Psoas muscle (tissue), 8 donors: Measurements from ENCODE around the gene C14orf119. TPM values are rescaled to one million over a fixed set of nuclear protein-coding genes. Genes with fewer than 3 reads are reported as not detected.

Source experiments
- ATAC-seq, 4 donors: fragments of 200-7000 bp; cut with Tn5 transposase; one replicate each; pipeline ENCODE4 v1.9.1; 2020; ENCODE audit warnings: moderate library complexity in 3 of 4, mild to moderate bottlenecking in 2 of 4
- DNase-seq, 2 donors: peaks; one replicate each; pipeline ENCODE4 v3.0.0-alpha.2; 2020
- H3K27ac ChIP-seq: fragments of 200-600 bp; one replicate; pipeline ENCODE4 v1.8.0; 2022
- H3K27me3 ChIP-seq, 3 donors: fragments of 200-600 bp in 1 of 3; one replicate each; pipeline versions ENCODE4 v1.6.1 to v1.8.0; 2013 to 2022; ENCODE audit warnings: low read length in 2 of 3, mild to moderate bottlenecking in 2 of 3, moderate library complexity in 1 of 3; ENCODE audit not compliant: insufficient read depth in 3 of 3
- H3K36me3 ChIP-seq, 2 donors: fragments of 200-600 bp in 1 of 2; one replicate each; pipeline versions ENCODE4 v1.6.1 to v1.8.0; 2013 to 2022; ENCODE audit warnings: low read depth in 1 of 2, mild to moderate bottlenecking in 1 of 2, moderate library complexity in 1 of 2; ENCODE audit not compliant: insufficient read depth in 1 of 2
- H3K4me1 ChIP-seq: fragments of 200-600 bp; one replicate; pipeline ENCODE4 v1.8.0; 2022
- H3K4me3 ChIP-seq: fragments of 200-600 bp; one replicate; pipeline ENCODE4 v1.8.0; 2022; ENCODE audit warnings: mild to moderate bottlenecking
- H3K9me3 ChIP-seq: fragments of 200-600 bp; one replicate; pipeline ENCODE4 v1.8.0; 2022
- WGBS, 3 donors: extraction: QIAGEN DNeasy Blood & Tissue Kit; methylation state at CpG; one replicate each; pipeline versions ENCODE4 v1.1.6 to v1.1.7; 2013; 5-methylcytosine and 5-hydroxymethylcytosine counted together
- intact Hi-C, 2 donors: fragments of 100-400 bp; cut with DNase I; formaldehyde crosslinking; loops; one replicate each; pipeline versions ENCODE4 v1.11.0 to v1.14.2; 2022
- polyA plus RNA-seq, 3 donors: library from polyadenylated mRNA; stranded (reverse); fragments of 200-250 nt; gene quantifications; one replicate each; pipeline ENCODE4 v1.2.3, GENCODE V29; 2013
- total RNA-seq, 4 donors: library from RNA; stranded (reverse); fragmentation: NEBNext Ultra II Directional in 2 of 4; extraction: Animal tissue kit (Norgen Biotek cat#: 25700) in 2 of 4; gene quantifications; one replicate each; pipeline versions ENCODE4 v1.2.1 to v1.2.4, GENCODE V29; 2021 to 2023
- TF ChIP-seq, protein P1 (sequence below): fragments of 200-600 bp; IDR thresholded peaks from one replicate; pipeline ENCODE4 v1.8.0; 2022; ENCODE audit warnings: antibody characterized with exemption
- donor health status: healthy with polysubstance abuse.
- donor health status: DM: no; HTN: no; CAD: no; lungs with moderate emphysema.
- donor health status: Bipolar disorder and iron deficiency.
- donor health status: healthy.
- donor health status: DM: yes; HTN: yes; CAD: no.
- donor health status: DM: no; HTN: no; CAD: no.
- donor health status: DM: no; HTN: no; CAD: no.
- donor health status: DM: yes; HTN: yes; CAD: no.

C14orf119 gene
- total and polyA plus RNA-seq, 7 donors, result 23.2 to 65.3 (median 28.8) TPM

DNA sequence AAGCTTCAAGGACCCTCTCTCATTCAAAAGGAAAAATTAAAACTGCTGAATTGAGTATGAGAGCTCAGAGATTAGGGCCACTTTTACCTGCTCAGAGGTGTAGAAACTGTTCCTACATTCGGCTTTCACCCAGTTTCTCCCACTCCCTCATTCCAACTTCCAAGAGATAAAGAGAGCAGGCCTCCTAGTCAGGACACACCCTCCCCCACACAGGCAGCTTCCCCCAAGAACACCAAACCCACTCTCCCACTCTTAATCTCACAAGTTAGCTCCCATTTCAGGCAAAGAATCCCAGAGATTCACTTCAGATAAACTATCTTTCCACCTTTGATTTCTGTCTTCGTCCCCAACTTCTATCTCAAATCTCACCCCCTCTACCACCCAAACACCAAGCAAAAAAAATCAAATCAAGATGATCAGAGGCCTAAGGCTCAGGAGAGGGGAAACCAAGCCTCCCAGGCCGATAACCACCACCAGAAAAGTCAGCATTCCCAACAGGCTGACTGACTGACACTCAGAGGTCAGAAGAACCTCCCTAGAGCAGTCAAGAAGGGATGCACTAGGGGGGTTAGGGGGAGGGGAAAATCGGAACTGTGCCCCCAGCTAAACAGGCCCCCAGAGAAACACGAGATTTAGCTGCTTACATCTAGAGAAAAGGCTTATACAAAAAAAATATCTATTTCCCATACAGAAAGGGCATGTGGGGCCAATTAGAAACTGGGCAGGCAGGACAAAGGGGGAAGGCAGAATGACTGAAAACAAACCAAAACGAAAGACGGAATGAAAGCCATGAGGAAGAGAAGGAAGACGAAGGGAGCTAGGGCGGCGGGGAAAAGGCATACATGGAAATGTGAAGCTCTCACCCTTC, 24.8 kb upstream of the C14orf119 start:
- peaks cover 39% of the 10 kb centered on the region for H3K4me1 ChIP-seq
- WGBS, 3 donors, result 10 to 14% (median 12%) methylated on average over 10 of the region's 10 CpGs
- DNase-seq (no peak), ATAC-seq (no peak)
- TF ChIP-seq, protein P1, sequence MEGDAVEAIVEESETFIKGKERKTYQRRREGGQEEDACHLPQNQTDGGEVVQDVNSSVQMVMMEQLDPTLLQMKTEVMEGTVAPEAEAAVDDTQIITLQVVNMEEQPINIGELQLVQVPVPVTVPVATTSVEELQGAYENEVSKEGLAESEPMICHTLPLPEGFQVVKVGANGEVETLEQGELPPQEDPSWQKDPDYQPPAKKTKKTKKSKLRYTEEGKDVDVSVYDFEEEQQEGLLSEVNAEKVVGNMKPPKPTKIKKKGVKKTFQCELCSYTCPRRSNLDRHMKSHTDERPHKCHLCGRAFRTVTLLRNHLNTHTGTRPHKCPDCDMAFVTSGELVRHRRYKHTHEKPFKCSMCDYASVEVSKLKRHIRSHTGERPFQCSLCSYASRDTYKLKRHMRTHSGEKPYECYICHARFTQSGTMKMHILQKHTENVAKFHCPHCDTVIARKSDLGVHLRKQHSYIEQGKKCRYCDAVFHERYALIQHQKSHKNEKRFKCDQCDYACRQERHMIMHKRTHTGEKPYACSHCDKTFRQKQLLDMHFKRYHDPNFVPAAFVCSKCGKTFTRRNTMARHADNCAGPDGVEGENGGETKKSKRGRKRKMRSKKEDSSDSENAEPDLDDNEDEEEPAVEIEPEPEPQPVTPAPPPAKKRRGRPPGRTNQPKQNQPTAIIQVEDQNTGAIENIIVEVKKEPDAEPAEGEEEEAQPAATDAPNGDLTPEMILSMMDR, result no peak
- no peaks in the 10 kb centered on the region for H3K27me3 ChIP-seq
- peaks cover 16 to 77% of the 10 kb centered on the region in 2 donors for H3K36me3 ChIP-seq
- peak overlapping the region; percentile 91 for H3K4me3 ChIP-seq
- H3K27ac ChIP-seq, result peak overlapping the region; percentile 83
- intact Hi-C loops, result no loop called here
- H3K9me3 ChIP-seq, result no peaks in the 10 kb centered on the region

DNA sequence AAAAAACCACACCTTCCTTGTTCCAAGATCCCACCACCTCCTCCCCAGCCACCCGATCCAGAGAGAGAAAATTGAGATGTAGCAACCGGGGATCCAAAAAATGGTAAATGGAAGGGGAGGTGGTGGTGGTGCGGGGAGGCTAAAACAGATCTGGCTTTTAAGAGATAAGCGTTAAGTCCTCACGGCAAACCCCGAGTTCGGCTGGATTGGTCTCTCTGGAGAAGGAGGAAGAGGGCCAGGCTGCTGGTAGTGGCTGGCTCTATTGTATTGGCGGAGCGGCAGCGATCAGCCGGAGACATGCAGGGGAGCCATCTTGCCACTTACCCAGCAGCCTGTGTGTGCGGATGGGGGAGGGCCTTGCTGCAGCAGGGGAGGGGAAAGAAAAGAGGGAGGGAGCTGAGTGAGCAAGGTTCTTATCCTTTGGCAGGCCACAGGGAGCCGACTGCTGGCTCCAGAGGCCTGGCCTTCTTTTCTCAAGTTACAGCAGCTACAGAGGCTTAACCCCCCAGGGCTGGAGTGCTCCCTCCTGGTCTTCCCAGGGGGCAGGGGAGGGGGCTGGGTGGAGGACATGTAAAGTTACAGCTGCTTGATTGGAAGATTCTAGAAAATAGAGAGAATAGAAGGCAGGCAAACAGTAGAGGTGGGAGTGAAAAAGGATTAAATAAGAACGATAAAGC, 23.9 kb upstream of the C14orf119 start:
- Histone ChIP-seq H3K27me3 (no peaks in the 10 kb centered on the region), H3K27ac (peak overlapping the region; percentile 83), H3K36me3 (peaks cover 20 to 77% of the 10 kb centered on the region in 2 donors), H3K9me3 (no peaks in the 10 kb centered on the region), H3K4me1 (peaks cover 39% of the 10 kb centered on the region), H3K4me3 (peak overlapping the region; percentile 91)
- DNase-seq (peak; percentile 82 to 92), ATAC-seq (peak; percentile 88 to 93 (median 91))
- intact Hi-C loops, result no loop called here
- TF ChIP-seq, protein P1, result no peak
- WGBS, 3 donors, result 1% methylated on average over 14 of the region's 14 CpGs

DNA sequence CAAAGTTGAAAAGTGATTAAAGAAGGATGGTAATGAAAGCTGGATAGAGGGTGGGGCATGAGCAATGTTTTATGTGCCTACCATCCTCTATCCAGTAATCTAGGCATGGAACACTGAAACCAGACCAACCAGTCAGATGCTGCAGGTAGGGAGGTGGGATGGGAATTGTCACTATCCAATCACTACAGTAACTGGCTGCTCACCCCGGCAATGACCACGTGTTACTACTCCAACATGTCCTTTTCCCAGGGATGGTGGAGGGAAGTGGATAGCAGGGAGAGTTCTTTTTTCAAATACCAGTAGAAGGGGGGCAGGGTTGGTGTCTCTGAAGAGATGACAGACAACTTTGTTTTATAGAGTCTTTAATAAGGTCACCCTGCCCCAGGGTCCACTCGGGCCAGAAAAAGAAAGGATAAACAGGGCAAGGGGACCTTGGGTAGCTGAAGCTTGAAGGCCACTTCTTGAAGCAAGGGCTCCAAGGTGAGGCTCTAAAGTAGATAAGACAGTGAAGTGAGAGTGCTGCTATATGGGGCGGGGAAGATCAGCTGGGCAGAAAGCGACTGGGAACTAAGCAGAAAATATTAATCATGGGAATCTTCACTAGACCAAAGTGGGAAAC, 23.3 kb upstream of the C14orf119 start:
- peak overlapping the region; percentile 91 for H3K4me3 ChIP-seq
- TF ChIP-seq, protein P1, result no peak
- H3K9me3 ChIP-seq, result no peaks in the 10 kb centered on the region
- intact Hi-C loops, result no loop called here
- ATAC-seq, result peak in 3 of 4 donors; percentile 1 to 9 (median 8)
- no peaks in the 10 kb centered on the region for H3K27me3 ChIP-seq
- DNase-seq, result no peak
- H3K36me3 ChIP-seq, result peaks cover 25 to 77% of the 10 kb centered on the region in 2 donors
- H3K27ac ChIP-seq, result peak overlapping the region; percentile 83
- peaks cover 40% of the 10 kb centered on the region for H3K4me1 ChIP-seq
- WGBS, 3 donors, result 38 to 45% (median 42%) methylated on average over 5 of the region's 5 CpGs

- Histone ChIP-seq H3K27me3 (no peaks in the 10 kb centered on the region), H3K9me3 (no peaks in the 10 kb centered on the region), H3K4me3 (no peak overlapping the region), H3K36me3 (peaks cover 26 to 79% of the 10 kb centered on the region in 2 donors), H3K27ac (no peak overlapping the region), H3K4me1 (peaks cover 51% of the 10 kb centered on the region)
- TF ChIP-seq, protein P1, result no peak
- ATAC-seq, result no peak
- 92 to 95% (median 94%) methylated on average over 1 of the region's 1 CpG for WGBS, 3 donors
- no peak for DNase-seq
- intact Hi-C loops, result no loop called here
Measured at GRCh38 chr14:23074906-23075305, 20.4 kb upstream of the C14orf119 start.
